Measurements from ENCODE around the gene TMEM203.

Gene TMEM203

DNA sequence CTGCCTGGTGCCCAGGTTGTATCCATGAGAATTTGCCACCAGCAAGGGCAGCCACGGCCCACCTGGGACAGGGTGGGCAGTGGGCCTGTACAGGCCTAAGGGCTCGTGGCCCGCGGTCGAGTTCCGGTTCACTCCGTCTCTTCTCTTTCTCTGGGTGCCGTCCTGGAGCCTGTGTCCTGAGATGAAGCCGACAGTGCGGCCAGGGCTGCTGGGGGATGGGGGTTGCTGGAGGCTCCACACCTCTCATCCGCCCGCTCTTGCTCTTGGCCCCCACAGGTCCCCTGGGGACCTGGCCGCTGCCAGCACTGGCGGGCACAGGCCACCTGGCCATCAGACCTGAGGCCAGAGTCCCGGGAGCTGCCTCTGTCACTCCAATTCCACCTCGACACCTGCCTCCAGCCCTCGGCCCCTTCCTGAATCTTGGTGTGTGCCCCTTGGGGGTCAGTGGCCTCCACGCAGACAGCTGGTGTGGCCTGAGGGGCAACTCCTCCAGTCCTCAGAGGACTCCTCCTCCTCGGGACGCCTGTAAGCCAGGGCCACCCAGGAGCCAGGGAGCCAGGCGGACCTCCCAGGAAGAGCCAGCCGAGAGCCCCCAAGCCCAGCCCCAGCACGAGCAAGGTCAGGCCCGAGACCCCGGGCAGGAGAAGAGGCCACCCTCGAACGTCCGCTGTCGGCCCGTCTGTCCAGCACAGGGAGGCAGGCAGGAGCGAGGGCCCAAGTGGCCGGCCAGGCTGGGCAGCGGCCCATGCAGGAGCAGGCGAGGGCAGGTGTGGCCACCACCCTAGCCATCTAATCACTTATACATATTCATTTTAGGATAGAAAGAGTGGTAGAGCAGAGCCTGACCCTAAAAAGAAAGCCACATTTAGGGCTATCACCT lies 40.8 kb downstream of the TMEM203 start:
- DNase-seq (ENCODE audit: low read depth in 2 of 2) = no peak

DNA sequence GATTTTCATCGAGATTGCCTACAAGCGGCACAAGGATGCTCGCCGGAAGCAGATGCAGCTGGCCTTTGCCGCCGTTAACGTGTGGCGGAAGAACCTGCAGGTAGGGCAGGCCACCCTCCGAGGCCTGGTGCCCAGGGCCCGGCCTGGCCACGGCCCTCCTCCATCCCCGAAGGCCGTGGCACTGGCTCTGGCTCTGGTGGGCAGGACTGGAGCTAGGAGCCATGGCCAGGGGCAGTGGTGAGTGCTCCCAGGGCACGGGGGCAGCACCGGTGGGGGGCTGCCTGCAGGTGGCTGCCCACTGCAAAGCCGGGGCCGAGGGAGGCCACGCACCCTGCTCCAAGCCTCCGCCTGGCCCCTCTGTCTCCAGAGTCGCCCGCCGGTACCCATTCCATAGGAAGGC lies 41.6 kb downstream of the TMEM203 start:
- no peak for DNase-seq (ENCODE audit: low read depth in 2 of 2)

DNA sequence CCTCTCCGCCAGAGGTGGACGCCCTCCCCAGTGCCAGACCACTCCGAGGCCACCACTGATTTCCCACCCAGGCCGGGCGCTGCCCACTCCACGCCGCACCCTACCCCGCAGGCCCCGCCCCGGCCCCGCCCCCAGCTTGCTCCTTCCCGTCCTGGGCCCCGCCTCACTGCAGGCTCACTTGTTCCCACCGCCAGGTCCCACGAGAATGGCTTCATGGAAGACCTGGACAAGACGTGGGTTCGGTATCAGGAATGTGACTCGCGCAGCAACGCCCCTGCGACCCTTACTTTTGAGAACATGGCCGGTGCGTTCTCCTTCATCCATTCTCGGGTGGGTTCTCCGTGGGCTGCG lies 42.1 kb downstream of the TMEM203 start:
- DNase-seq (ENCODE audit: low read depth in 2 of 2) = no peak

DNA sequence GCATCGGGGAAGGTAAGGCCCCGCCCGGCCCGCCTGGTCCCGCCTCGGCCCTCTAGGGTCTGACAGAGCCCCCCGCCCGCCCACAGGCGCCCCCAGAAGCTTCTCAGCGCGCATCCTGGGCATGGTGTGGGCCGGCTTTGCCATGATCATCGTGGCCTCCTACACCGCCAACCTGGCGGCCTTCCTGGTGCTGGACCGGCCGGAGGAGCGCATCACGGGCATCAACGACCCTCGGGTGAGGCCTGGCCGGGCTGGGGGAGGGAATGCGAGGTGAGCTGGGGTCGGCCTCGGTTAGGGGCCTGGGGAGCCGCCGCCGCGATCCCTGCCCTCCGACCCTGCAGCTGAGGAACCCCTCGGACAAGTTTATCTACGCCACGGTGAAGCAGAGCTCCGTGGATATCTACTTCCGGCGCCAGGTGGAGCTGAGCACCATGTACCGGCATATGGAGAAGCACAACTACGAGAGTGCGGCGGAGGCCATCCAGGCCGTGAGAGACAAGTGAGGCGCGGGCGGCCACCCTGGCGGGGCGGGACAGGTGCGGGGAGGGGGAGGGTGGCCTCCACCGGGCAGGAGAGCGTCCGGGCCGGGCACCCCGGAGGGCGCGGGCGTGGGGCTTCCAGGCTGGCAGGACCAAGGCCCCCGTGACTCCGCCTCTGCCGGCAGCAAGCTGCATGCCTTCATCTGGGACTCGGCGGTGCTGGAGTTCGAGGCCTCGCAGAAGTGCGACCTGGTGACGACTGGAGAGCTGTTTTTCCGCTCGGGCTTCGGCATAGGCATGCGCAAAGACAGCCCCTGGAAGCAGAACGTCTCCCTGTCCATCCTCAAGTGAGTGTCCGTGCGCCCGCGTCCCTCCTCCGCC lies 42.7 kb downstream of the TMEM203 start:
- no peak for DNase-seq (ENCODE audit: low read depth in 2 of 2)

DNA sequence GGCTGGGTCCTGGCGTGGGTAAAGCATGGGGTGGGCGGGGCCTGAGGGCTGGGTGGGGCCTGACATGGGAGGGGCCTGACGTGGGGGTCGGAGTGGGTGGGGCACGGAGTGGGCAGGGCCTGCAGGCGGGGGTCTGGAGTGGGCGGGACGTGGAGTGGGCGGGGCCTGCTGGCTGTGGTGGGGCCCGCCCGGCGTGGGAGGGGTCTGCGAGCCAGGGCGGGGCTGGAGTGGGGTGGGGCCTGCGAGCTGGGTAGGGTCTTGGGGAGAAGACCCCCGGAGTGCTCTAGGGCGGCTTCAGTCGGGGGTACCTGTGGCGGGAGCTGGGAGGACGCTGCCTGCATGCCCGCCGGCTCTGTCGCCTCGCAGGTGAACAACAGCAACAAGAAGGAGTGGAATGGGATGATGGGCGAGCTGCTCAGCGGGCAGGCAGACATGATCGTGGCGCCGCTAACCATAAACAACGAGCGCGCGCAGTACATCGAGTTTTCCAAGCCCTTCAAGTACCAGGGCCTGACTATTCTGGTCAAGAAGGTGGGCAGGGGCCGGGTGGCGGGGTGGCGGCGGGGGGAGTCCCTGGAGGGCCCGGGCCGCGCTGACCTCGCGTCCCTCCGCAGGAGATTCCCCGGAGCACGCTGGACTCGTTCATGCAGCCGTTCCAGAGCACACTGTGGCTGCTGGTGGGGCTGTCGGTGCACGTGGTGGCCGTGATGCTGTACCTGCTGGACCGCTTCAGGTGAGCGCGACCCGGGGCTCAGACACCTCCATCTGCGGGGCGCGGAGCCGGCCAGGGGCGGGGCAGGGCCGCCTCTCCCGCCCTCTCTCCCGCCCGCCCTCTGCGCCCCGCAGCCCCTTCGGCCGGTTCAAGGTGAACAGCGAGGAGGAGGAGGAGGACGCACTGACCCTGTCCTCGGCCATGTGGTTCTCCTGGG lies 43.6 kb downstream of the TMEM203 start:
- DNase-seq (ENCODE audit: low read depth in 2 of 2) = no peak

DNA sequence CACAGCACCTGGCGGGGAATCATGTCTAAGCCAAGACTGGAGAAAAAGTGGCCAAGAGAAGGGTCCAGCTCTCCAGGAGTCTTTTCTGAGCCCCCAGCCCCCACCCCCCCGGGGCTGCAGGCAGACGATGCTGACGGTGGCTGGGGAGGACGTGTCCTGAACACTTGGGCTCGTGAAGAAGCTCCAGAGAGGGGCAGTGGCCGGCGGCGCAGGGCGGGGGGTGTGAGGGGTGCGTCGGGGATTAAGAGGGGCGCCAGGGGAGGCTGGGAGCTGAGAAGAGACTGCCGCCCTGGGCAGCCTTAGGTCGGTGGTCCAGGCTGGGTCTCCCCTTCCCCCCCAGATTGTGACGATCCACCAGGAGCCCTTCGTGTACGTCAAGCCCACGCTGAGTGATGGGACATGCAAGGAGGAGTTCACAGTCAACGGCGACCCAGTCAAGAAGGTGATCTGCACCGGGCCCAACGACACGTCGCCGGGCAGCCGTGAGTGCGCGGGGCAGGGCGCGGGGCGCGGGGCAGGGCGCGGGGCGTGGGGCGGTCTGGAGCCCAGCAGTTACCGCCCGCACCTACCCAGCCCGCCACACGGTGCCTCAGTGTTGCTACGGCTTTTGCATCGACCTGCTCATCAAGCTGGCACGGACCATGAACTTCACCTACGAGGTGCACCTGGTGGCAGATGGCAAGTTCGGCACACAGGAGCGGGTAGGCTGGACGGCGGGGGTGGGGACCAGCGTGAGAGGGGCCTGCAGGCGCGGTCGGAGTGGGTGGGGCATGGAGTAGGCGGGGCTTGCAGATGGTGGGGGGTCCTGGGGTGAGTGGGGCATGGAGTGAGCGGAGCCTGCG lies 44.5 kb downstream of the TMEM203 start:
- no peak for DNase-seq (ENCODE audit: low read depth in 2 of 2)

DNA sequence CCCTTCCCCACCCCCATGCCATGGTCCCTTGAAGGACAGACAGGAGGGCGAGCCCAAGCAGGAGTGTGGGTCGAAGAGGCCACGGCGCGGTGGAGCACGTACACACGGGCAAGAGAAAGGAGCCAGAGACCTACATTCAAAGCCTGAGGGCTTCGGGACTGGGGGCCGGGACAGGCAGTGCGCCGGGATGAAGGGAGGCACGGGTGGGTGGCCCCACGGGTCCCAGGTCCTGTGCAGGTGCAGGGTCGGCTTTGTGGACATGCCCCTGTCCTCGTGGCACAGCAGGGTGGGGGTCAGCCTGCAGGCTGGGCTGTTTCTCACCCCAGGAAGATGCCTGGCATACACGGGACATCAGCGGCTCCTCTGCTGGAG lies 45.4 kb downstream of the TMEM203 start:
- no peak for DNase-seq (ENCODE audit: low read depth in 2 of 2)

DNA sequence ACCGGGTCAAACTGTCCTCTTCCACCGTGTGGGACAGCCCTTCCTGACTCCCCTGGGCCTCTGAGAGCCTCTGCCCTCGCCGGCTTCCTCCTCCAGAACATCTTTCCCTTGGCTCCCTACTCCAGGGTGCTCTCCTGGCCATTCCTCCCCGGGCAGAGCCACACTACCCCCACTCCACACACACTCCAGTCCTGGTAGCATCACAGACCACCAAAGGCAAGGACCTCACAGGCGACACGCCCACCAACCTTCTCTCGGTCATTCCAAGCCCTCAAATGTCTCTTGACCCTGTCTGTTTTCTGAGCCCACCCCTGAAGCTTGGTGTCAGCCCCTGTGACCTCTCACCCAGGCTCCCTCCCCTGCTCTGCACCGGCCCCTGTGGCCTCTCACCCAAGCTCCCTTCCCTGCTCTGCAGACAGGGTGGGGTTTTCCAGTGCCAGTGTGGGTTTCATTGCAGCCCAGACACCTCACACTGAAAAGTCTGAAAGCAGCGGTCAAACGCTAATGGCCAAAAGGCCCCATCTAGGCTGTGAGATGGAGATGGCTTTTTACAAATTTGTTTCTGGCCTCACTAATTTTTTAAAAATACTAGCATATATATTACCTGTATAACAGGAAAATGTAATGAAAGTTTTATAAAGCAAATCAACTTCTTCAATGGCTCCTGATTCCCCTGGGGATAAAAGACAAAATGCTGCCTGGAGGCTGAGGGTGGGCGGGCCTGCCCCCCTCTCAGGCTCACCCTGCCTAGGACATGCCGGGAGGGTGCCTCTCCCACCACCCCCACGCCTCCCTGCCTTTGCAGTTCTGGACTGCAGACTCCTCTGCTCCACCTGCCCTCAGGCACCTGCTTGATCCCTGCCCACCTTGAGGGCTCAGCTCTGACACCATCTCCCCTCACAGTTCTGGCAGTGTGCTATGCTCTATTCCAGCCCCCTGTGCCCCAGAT lies 46.1 kb downstream of the TMEM203 start:
- DNase-seq (ENCODE audit: low read depth in 2 of 2) = no peak

DNA sequence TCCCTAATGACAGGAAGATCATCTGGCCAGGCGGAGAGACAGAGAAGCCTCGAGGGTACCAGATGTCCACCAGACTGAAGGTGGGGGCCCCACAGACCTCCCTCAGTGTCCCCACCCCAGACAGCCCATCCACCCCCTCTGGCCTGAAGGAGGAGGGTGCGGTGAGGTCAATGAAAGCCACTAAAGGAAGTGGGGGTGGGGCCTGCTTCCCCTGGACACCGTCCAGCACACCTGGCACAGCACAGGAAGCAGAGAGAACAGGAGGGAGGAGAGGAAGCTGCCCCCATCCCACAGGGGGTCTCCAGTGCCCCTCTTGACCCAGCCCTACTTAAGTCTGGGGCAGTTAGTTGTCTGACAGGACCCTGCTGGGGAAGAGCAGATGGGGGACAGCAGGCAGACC lies 46.8 kb downstream of the TMEM203 start:
- no peak for DNase-seq (ENCODE audit: low read depth in 2 of 2)

DNA sequence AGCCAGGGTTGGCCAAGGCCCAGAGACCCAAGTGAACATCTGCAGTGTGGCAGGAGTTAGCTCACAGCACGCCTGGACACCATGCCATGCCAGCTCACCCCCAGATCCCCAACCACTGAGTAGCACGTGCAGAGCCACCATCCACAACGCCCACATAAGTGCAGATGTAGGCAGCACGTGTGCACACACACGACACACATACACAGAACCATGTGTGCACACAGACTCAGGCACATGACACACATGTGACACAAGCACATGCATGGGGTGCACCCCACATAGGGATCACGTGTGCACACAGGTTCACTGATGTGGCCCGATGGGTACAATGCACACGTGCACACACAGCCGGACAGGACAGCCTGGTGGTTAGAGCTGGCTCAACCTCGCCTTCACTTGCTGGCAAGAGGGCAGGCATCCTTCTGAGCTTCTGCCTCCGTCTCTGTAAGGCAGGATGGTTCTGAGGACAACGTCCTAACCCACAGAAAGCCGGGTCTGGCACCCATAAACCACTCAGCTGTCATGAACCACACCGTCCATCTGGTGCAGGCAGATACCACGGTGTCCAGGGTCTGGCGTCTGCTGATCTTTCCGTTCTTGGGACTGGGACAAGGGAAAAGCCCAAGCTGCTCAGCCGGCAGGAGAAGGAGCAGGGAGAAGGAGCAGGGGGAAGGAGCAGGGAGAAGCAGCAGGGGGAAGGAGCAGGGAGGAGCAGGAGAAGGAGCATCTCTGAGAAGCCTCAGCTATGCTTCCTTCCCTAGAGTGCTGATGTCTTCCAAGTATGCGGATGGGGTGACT lies 47.6 kb downstream of the TMEM203 start:
- no peak for DNase-seq (ENCODE audit: low read depth in 2 of 2)

DNA sequence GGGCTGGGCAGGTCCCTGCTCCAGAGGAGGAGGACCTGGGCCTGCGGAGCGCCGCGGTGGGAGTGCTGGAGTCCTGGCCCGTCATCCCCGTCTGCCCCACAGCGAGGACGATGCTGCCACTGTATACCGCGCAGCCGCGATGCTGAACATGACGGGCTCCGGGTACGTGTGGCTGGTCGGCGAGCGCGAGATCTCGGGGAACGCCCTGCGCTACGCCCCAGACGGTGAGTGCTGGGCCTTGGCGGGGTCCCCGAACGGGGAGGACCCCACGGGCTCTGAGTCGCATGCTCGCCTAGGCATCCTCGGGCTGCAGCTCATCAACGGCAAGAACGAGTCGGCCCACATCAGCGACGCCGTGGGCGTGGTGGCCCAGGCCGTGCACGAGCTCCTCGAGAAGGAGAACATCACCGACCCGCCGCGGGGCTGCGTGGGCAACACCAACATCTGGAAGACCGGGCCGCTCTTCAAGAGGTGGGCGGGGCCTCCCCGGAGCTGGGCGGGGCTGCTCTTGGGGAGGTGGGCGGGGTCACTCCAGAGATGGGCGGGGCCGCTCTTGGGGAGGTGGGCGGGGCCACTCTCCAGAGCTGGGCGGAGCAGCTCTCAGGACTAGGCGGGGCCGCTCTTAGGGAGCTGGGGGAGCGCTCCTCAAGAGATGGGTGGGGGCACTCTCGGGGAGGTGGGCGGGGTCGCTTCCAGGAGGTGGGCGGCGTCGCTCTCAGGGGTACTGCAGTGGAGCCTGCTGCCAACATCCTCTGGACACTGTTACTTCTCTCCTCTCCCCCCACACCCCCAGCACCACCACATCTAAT lies 48.7 kb downstream of the TMEM203 start:
- DNase-seq (ENCODE audit: low read depth in 2 of 2) = peak; percentile 59 to 62
